Uterus (tissue), 4 donors: ENCODE measurements around the gene LYPD4. TPM values are rescaled to one million over a fixed set of nuclear protein-coding genes. Genes with fewer than 3 reads are reported as not detected.

Experiments
- DNase-seq, 2 donors: peaks; one replicate each; pipeline ENCODE4 v3.0.0-alpha.2; 2019 to 2020
- H3K27ac ChIP-seq, 2 donors: fragments of 200-600 bp; sonication (generic); 1 replicate in 1 of 2; 2 replicates in 1 of 2; pipeline ENCODE4 v1.5.1; 2016 to 2018
- H3K27me3 ChIP-seq, 2 donors: fragments of 200-600 bp; sonication (generic); one replicate each; pipeline ENCODE4 v1.5.1; 2018 to 2019; ENCODE audit warnings: control low read depth in 1 of 2
- H3K36me3 ChIP-seq, 2 donors: fragments of 200-600 bp; sonication (generic); one replicate each; pipeline ENCODE4 v1.5.1; 2019; ENCODE audit warnings: control low read depth in 1 of 2
- H3K4me1 ChIP-seq, 2 donors: fragments of 200-600 bp; sonication (generic); one replicate each; pipeline ENCODE4 v1.5.1; 2018 to 2019; ENCODE audit warnings: control low read depth in 1 of 2
- H3K4me3 ChIP-seq, 2 donors: fragments of 200-600 bp; sonication (generic); 1 replicate in 1 of 2; 2 replicates in 1 of 2; pipeline ENCODE4 v1.5.1; 2018 to 2019; ENCODE audit warnings: mild to moderate bottlenecking in 1 of 2
- H3K9me3 ChIP-seq, 2 donors: fragments of 200-600 bp; sonication (generic); one replicate each; pipeline ENCODE4 v1.5.1; 2019; ENCODE audit warnings: control low read depth in 1 of 2
- POLR2A ChIP-seq, 2 donors: fragments of 450-650 bp; IDR thresholded peaks; one replicate each; pipeline ENCODE4 v1.6.1; 2016; ENCODE audit warnings: antibody characterized with exemption in 2 of 2, mild to moderate bottlenecking in 1 of 2, moderate library complexity in 1 of 2
- intact Hi-C: fragments of 100-400 bp; cut with DNase I; formaldehyde crosslinking; loops from one replicate; pipeline ENCODE4 v1.15.1; 2023; ENCODE audit warnings: low total_unique reads
- total RNA-seq, 4 donors: library from RNA; depleted of rRNA in 3 of 4; stranded (reverse); fragments of >200 nt in 3 of 4; gene quantifications; one replicate each; pipeline versions ENCODE4 v1.1.0 to v1.2.4, GENCODE V29; 2014 to 2023
- TF ChIP-seq, protein P1 (sequence below), 4 experiments: fragments of 200-600 bp in 2 of 4; fragments of 450-650 bp in 2 of 4; sonication (generic) in 2 of 4; IDR thresholded peaks; one replicate each; pipeline ENCODE4 v1.5.1; 2016 to 2019; ENCODE audit warnings: antibody characterized with exemption in 4 of 4, mild to moderate bottlenecking in 2 of 4, moderate library complexity in 1 of 4
- donor health status: DM: yes; HTN: yes; CAD: no.

Gene LYPD4
- total RNA-seq, 4 donors from 2014 or later: not detected

GRCh38 chr19:41868120-41868988, 23.9 kb upstream of the LYPD4 start:
- Histone ChIP-seq H3K4me3 (no peak overlapping the region), H3K36me3 (no peaks in the 10 kb centered on the region), H3K27ac (no peak overlapping the region), H3K9me3 (no peaks in the 10 kb centered on the region), H3K27me3 (no peaks in the 10 kb centered on the region), H3K4me1 (peaks cover 0 to 4% of the 10 kb centered on the region in 2 donors)
- TF ChIP-seq, protein P1, sequence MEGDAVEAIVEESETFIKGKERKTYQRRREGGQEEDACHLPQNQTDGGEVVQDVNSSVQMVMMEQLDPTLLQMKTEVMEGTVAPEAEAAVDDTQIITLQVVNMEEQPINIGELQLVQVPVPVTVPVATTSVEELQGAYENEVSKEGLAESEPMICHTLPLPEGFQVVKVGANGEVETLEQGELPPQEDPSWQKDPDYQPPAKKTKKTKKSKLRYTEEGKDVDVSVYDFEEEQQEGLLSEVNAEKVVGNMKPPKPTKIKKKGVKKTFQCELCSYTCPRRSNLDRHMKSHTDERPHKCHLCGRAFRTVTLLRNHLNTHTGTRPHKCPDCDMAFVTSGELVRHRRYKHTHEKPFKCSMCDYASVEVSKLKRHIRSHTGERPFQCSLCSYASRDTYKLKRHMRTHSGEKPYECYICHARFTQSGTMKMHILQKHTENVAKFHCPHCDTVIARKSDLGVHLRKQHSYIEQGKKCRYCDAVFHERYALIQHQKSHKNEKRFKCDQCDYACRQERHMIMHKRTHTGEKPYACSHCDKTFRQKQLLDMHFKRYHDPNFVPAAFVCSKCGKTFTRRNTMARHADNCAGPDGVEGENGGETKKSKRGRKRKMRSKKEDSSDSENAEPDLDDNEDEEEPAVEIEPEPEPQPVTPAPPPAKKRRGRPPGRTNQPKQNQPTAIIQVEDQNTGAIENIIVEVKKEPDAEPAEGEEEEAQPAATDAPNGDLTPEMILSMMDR (IDR thresholded peaks at IDR 0.05): no peak
- no peak for TF ChIP-seq POLR2A (IDR thresholded peaks at IDR 0.05)
- no peak for DNase-seq
- intact Hi-C loops: no loop called here

DNA sequence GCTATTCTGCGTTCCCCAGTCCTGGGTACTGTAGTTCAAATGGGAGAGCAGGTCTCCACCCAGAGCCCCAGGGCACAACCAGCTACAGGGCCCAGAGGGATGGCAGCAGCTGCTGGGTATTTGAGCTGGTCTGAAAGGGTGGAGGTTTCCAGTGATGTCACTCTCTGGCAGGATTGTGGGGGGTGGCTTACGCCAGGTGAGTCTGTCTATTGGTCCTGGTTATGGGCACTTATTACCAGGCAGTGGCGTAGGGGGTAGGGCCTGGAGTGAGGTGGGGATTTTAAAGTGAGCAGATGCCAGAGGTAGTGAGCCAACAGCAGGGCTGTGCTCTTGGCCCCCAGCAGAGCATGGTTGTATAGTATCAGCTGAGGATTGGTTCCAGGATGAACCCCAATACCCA, 21.8 kb upstream of the LYPD4 start:
- intact Hi-C loops: no loop called here
- H3K36me3 ChIP-seq: no peaks in the 10 kb centered on the region
- peaks cover under 1 to 23% of the 10 kb centered on the region in 2 donors for H3K4me1 ChIP-seq

GRCh38 chr19:41864374-41864773, 19.9 kb upstream of the LYPD4 start:
- H3K4me1 ChIP-seq: peaks cover 6 to 27% of the 10 kb centered on the region in 2 donors
- intact Hi-C loops: no loop called here

More for the DNA sequence above, 21.8 kb upstream of the LYPD4 start:
- Histone ChIP-seq H3K27ac (no peak overlapping the region), H3K9me3 (no peaks in the 10 kb centered on the region), H3K27me3 (no peaks in the 10 kb centered on the region), H3K4me3 (no peak overlapping the region)
- no peak for DNase-seq
- TF ChIP-seq POLR2A (IDR thresholded peaks at IDR 0.05): no peak
- TF ChIP-seq, protein P1 (IDR thresholded peaks at IDR 0.05): no peak

GRCh38 chr19:41863209-41863931, 18.9 kb upstream of the LYPD4 start:
- H3K4me1 ChIP-seq: peaks cover 6 to 27% of the 10 kb centered on the region in 2 donors
- no peaks in the 10 kb centered on the region for H3K36me3 ChIP-seq
- no peak for DNase-seq
- H3K27ac ChIP-seq: no peak overlapping the region
- H3K9me3 ChIP-seq: no peaks in the 10 kb centered on the region
- no peaks in the 10 kb centered on the region for H3K27me3 ChIP-seq
- no peak overlapping the region for H3K4me3 ChIP-seq
- intact Hi-C loops: no loop called here
- no peak for TF ChIP-seq POLR2A (IDR thresholded peaks at IDR 0.05)
- TF ChIP-seq, protein P1 (IDR thresholded peaks at IDR 0.05): no peak

More at GRCh38 chr19:41864374-41864773, 19.9 kb upstream of the LYPD4 start:
- Histone ChIP-seq H3K27me3 (no peaks in the 10 kb centered on the region), H3K9me3 (no peaks in the 10 kb centered on the region), H3K36me3 (no peaks in the 10 kb centered on the region), H3K27ac (no peak overlapping the region), H3K4me3 (no peak overlapping the region)
- DNase-seq: no peak
- TF ChIP-seq, protein P1 (IDR thresholded peaks at IDR 0.05): no peak
- no peak for TF ChIP-seq POLR2A (IDR thresholded peaks at IDR 0.05)
